HepG2 (cell line): ENCODE measurements around the gene PRSS16. TPM values are rescaled to one million over a fixed set of nuclear protein-coding genes. Genes with fewer than 3 reads are reported as not detected.

Experiments used
- ATAC-seq: fragments of 200-7000 bp; cut with Tn5 transposase; 3 replicates; pipeline ENCODE4 v1.9.1; 2020; ENCODE audit warnings: mild to moderate bottlenecking, moderate library complexity
- BruUV-seq: library from RNA; stranded (reverse); fragments of 400-500 nt; replicated peaks from 2 replicates; lab custom pipeline; 2021; lab: Mats Ljungman, UMichigan
- CTCF ChIA-PET: fragments of 300-600 bp; formaldehyde crosslinking; extraction: SDS; loops from one replicate; lab custom pipeline; 2021; ENCODE audit warnings: low total read pairs, inconsistent platforms, low intra/inter-chr PET ratio; lab: Yijun Ruan, JAX
- POLR2A ChIA-PET: fragments of 350-600 bp; sonication (Branson Sonifier 250); formaldehyde crosslinking; loops from one replicate; lab custom pipeline; 2020; ENCODE audit warnings: antibody characterized with exemption, inconsistent platforms; lab: Yijun Ruan, JAX
- DNase-seq: peaks from one replicate; pipeline ENCODE4 v3.0.0-alpha.2; 2015; ENCODE audit warnings: low spot score
- FAIRE-seq: peaks from 3 replicates; lab custom pipeline; 2011; peaks lifted over from hg19 to GRCh38; lab: Jason Lieb, UNC
- H2AFZ ChIP-seq: one replicate; pipeline ENCODE4 v1.6.1; 2011; ENCODE audit warnings: low read length, inconsistent platforms
- H3K27ac ChIP-seq: fragments of 300-600 bp; 3 replicates; pipeline ENCODE4 v1.8.0; 2011; ENCODE audit warnings: mixed run types, mild to moderate bottlenecking, mixed read lengths, low read length, inconsistent platforms; ENCODE audit not compliant: insufficient read depth; ENCODE audit errors: extremely low read length
- H3K27me3 ChIP-seq, 2 experiments: fragments of 200-600 bp in 1 of 2; 2 replicates in 1 of 2; 3 replicates in 1 of 2; pipeline versions ENCODE4 v1.6.0 to v1.8.0; 2011; ENCODE audit warnings: low read length in 2 of 2, mild to moderate bottlenecking in 2 of 2, moderate library complexity in 2 of 2, inconsistent platforms in 1 of 2; ENCODE audit not compliant: insufficient read depth in 2 of 2, control insufficient read depth in 1 of 2
- H3K36me3 ChIP-seq, 2 experiments: fragments of 200-600 bp in 1 of 2; replicated peaks in 1 of 2; 2 replicates in 1 of 2; 3 replicates in 1 of 2; pipeline versions ENCODE4 v1.5.1 to v1.8.0; 2011; ENCODE audit warnings: low read length in 2 of 2, inconsistent platforms in 1 of 2; ENCODE audit not compliant: insufficient read depth in 2 of 2, control insufficient read depth in 1 of 2
- H3K4me1 ChIP-seq: 2 replicates; pipeline ENCODE4 v1.5.1; 2012; ENCODE audit warnings: low read length, inconsistent platforms; ENCODE audit not compliant: insufficient read depth
- H3K4me2 ChIP-seq: 2 replicates; pipeline ENCODE4 v1.6.0; 2011; ENCODE audit warnings: low read depth, low read length, inconsistent platforms
- H3K4me3 ChIP-seq, 3 experiments: fragments of 200-600 bp in 1 of 3; sonication (generic), shearing (Covaris generic) in 1 of 3; replicated peaks in 1 of 3; 2 replicates each; pipeline ENCODE4 v1.5.1; 2011 to 2016; ENCODE audit warnings: low read length in 3 of 3, inconsistent platforms in 2 of 3, low read depth in 2 of 3, mild to moderate bottlenecking in 2 of 3, control low read depth in 1 of 3, mixed read lengths in 1 of 3; ENCODE audit not compliant: insufficient read depth in 1 of 3
- H3K79me2 ChIP-seq: one replicate; pipeline ENCODE4 v1.6.1; 2011; ENCODE audit warnings: low read length, inconsistent platforms; ENCODE audit not compliant: insufficient read depth
- H3K9ac ChIP-seq: 2 replicates; pipeline ENCODE4 v1.6.0; 2011; ENCODE audit warnings: mild to moderate bottlenecking, low read depth, low read length, inconsistent platforms; ENCODE audit not compliant: insufficient read depth
- H3K9me3 ChIP-seq: 2 replicates; pipeline ENCODE4 v1.5.1; 2012; ENCODE audit warnings: mild to moderate bottlenecking, low read length
- H4K20me1 ChIP-seq: 2 replicates; pipeline ENCODE4 v1.6.0; 2011; ENCODE audit warnings: inconsistent platforms, mild to moderate bottlenecking, low read length, moderate library complexity; ENCODE audit not compliant: insufficient read depth
- CERS6 ChIP-seq: sonication (generic); formaldehyde crosslinking; IDR thresholded peaks from 2 replicates; pipeline ENCODE4 v1.5.0; 2020; ENCODE audit warnings: missing genetic modification reagents
- ELK4 ChIP-seq: sonication (generic); formaldehyde crosslinking; IDR thresholded peaks from 2 replicates; pipeline ENCODE4 v1.9.0; 2021; ENCODE audit warnings: missing genetic modification reagents, borderline replicate concordance
- HHEX ChIP-seq: IDR thresholded peaks from 2 replicates; pipeline ENCODE4 v1.6.1; 2016; ENCODE audit warnings: control low read depth
- PHB2 ChIP-seq: fragments of 450-650 bp; IDR thresholded peaks from 2 replicates; pipeline ENCODE4 v1.6.1; 2018; ENCODE audit not compliant: partially characterized antibody
- POLR2AphosphoS2 ChIP-seq: IDR thresholded peaks from 2 replicates; pipeline ENCODE4 v1.6.1; 2011; ENCODE audit warnings: low read depth, low read length, improper control_type of control experiment
- SRF ChIP-seq: IDR thresholded peaks from 2 replicates; pipeline ENCODE4 v1.6.1; 2011; ENCODE audit warnings: mild to moderate bottlenecking, low read depth, low read length, moderate library complexity
- ZFY ChIP-seq: sonication (generic); formaldehyde crosslinking; IDR thresholded peaks from 2 replicates; pipeline ENCODE4 v1.4.0; 2020; ENCODE audit warnings: missing genetic modification reagents
- ZKSCAN5 ChIP-seq: sonication (generic); formaldehyde crosslinking; IDR thresholded peaks from 2 replicates; pipeline ENCODE4 v1.5.1; 2020; ENCODE audit warnings: mild to moderate bottlenecking, missing genetic modification reagents
- ZNF20 ChIP-seq: sonication (generic); formaldehyde crosslinking; IDR thresholded peaks from 2 replicates; pipeline ENCODE4 v1.4.0; 2020; ENCODE audit warnings: mild to moderate bottlenecking, moderate library complexity, missing genetic modification reagents
- ZNF276 ChIP-seq: sonication (generic); formaldehyde crosslinking; IDR thresholded peaks from 2 replicates; pipeline ENCODE4 v1.4.0; 2020; ENCODE audit warnings: mild to moderate bottlenecking, low read depth, missing genetic modification reagents
- ZNF292 ChIP-seq: sonication (generic); formaldehyde crosslinking; IDR thresholded peaks from 2 replicates; pipeline ENCODE4 v1.8.1; 2022; ENCODE audit warnings: mild to moderate bottlenecking, low read depth, missing genetic modification reagents, borderline replicate concordance
- ZSCAN31 ChIP-seq: sonication (generic); formaldehyde crosslinking; IDR thresholded peaks from 2 replicates; pipeline ENCODE4 v1.5.0; 2020; ENCODE audit warnings: low read depth, mild to moderate bottlenecking, missing genetic modification reagents
- WGBS: methylation state at CpG from one replicate; pipeline ENCODE4 v1.1.6; 2017; ENCODE audit warnings: low lambda C conversion rate; 5-methylcytosine and 5-hydroxymethylcytosine counted together
- in situ Hi-C: cut with HindIII; loops from 2 replicates; pipeline ENCODE4 v1.10.0; 2017; ENCODE audit warnings: low pct_unique_long_range_greater_than_20kb; ENCODE audit not compliant: extremely low pct_ligation_motif_present
- intact Hi-C: fragments of 100-400 bp; cut with micrococcal nuclease; formaldehyde crosslinking; loops from one replicate; pipeline ENCODE4 v1.10.0; 2022; ENCODE audit not compliant: unreplicated experiment
- polyA plus RNA-seq, 8 experiments: library from polyadenylated mRNA; depleted of rRNA in 3 of 8; stranded (reverse) in 7 of 8; unstranded in 1 of 8; fragments of >200 nt; fragmentation: Illumina TruSeq in 4 of 8; extraction: Trizol in 4 of 8; gene quantifications; 2 replicates each; pipeline versions ENCODE4 v1.2.1 to v1.2.3, GENCODE V29; 2011 to 2016; ENCODE audit warnings: low read depth in 4 of 8, missing spikeins in 1 of 8, mixed read lengths in 1 of 8; ENCODE audit not compliant: insufficient read depth in 1 of 8
- total RNA-seq, 5 experiments: library from RNA; depleted of rRNA; stranded (reverse); fragments of >200 nt; fragmentation: Illumina TruSeq; extraction: Trizol; gene quantifications; 2 replicates each; pipeline ENCODE4 v1.2.3, GENCODE V29; 2016; ENCODE audit warnings: low read depth in 1 of 5

PRSS16 gene
- total and polyA plus RNA-seq, 2 of the 13 experiments (the other 11 are each of a cell fraction or from before 2014, with no cell fraction given): not detected

GRCh38 chr6:27260369-27260768 lies 12.9 kb downstream of the PRSS16 start:
- ChIA-PET CTCF (no interaction called here), POLR2A (no interaction called here)
- no peak for TF ChIP-seq ZKSCAN5
- TF ChIP-seq HHEX (CRISPR knock-in tag): no peak
- TF ChIP-seq ZNF20: no peak
- TF ChIP-seq ZNF292: no peak
- TF ChIP-seq CERS6 (CRISPR knock-in tag): no peak
- no peak for TF ChIP-seq POLR2AphosphoS2
- no peak for TF ChIP-seq PHB2
- no peak for TF ChIP-seq ZSCAN31 (CRISPR knock-in tag)
- no peak for TF ChIP-seq SRF
- TF ChIP-seq ZFY (CRISPR knock-in tag): no peak
- TF ChIP-seq ELK4: no peak
- TF ChIP-seq ZNF276: no peak
- Histone ChIP-seq H3K4me1 (no peaks in the 10 kb centered on the region), H3K4me2 (no peak overlapping the region), H3K27me3 (peaks cover 0 to 18% of the 10 kb centered on the region in 2 experiments; a peak in 2 of 5 replicates), H3K27ac (no peak overlapping the region), H4K20me1 (no peaks in the 10 kb centered on the region), H3K79me2 (no peaks in the 10 kb centered on the region), H3K4me3 (no peak overlapping the region), H2AFZ (no peak overlapping the region), H3K9ac (no peak overlapping the region), H3K9me3 (no peaks in the 10 kb centered on the region), H3K36me3 (no peaks in the 10 kb centered on the region)
- DNase-seq: no peak
- FAIRE-seq: no peak
- intact Hi-C loops: no loop called here
- in situ Hi-C loops: no loop called here
- BruUV-seq: no TSS peak
- 60% methylated on average over 21 of the region's 21 CpGs for WGBS
- no peak for ATAC-seq
